GM15510 (cell line): Measurements from ENCODE around the gene CORO1C.

Experiments used
- POLR2A ChIP-seq: IDR thresholded peaks from 3 replicates; pipeline ENCODE4 v1.6.1; 2011; ENCODE audit warnings: borderline replicate concordance; ENCODE audit not compliant: insufficient read length; ENCODE audit errors: extremely low read depth

CORO1C gene

DNA sequence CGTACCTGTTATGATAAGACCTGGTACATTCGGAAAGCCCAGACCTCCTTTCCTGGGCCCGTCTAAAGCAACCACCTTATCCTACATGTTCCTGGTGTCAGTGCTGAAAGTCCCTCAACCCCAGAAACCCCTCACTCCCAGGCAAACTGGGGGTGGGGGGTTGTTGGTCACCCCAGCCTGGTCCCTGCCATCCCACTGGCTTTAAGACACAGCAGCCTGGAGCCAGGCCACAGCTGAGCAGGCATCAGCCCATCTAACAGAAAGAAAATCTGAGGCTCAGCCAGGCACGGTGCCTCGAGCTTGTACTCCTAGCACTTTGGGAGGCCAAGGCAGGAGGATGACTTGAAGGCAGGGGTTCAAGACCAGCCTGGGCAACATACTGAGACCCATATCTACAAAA lies 102.2 kb downstream of the CORO1C start:
- no peak for TF ChIP-seq POLR2A

DNA sequence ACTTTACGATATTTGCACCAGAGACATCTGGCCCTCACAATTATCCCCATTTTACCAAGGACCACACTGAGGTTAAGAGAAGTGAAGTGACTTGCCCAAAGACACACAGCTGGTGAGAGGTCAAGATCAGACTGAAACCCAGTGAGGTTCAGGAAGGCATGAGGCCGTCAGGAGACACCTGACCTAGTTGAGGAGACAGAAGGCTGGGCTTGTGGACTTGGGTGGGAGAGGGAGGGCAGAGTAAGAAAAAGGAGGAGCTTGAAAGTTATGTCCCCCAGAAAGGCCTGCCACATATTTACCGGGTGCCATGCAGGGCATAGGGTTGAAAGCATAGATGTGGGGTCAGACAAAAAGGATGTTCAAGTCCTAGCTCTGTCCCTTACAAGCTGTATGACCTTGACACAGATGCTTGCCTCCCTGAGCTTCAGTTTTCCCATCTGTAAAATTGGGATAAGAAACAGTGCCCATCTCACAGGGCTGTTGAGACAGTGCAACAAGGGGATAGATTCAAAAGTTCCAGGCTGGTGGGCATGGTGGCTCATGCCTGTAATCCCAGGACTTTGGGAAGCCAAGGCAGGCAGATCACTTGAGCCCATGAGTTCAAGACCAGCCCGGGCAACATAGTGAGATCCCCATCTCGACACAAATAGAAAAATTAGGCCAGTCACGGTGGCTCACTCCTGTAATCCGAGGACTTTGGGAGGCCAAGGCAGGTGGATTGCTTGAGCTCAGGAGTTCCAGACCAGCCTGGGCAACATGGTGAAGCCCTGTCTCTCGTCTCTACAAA lies 104.0 kb downstream of the CORO1C start:
- no peak for TF ChIP-seq POLR2A

DNA sequence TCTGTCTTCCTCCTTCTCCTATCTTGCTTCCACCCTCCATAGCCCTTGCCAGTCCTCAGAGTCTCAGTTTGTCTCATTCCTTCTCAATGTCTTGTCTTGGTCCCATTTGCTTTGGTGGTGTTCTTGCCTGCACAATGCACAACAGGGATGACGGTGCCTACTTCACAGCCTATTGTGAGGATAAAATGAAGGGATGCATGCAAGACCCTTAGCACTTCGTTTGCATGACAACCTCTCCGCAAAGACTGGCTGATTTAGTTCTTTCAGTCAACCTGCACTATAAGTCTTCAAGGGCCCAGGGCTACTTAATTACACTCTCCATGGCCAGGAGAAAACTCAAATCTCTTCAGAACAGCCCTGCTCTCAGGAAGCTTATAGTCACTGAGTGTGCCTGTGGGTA lies 106.1 kb downstream of the CORO1C start:
- no peak for TF ChIP-seq POLR2A

DNA sequence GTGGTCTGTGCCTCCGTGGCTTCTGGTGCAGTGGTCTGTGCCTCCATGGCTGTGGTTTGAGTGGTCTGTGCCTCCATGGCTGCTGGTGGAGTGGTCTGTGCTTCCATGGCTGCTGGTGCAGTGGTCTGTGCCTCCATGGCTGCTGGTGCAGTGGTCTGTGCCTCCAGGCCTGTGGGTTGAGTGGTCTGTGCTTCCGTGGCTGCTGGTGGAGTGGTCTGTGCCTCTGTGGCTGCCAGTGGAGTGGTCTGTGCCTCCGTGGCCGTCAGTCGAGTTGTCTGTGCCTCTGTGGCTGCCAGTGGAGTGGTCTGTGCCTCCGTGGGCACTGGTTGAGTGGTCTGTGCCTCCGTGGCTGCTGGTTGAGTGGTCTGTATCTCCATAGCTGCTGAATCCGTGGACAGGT lies 107.7 kb downstream of the CORO1C start:
- TF ChIP-seq POLR2A: no peak

DNA sequence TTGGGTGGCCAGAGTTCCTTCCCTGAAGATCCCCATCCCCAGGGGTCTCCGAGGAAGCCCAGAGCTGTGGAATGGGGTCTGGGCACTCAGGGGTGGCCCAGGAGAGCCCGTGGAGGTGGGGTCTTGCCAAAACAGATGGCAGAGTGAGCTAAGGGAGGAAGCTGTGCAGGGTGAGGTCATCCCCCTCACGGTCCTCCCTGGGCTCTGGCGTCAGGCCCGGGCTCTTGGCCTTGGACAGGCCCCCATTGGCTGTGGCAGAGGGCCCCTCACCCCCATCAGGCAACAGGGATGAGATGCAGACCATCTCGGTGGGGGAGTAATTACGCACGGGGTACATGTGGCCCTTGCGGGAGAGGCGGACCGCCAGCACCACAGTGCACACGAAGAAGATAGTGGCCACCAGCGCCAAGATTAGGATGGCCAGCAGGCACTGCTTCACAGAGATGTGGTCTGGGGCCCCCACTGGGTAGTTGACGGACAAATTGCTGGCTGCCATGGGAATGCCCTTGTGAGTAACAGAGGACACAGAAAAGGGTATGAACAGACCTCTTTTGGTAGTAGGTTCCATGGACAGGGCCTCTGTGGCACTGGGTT lies 108.3 kb downstream of the CORO1C start:
- no peak for TF ChIP-seq POLR2A

DNA sequence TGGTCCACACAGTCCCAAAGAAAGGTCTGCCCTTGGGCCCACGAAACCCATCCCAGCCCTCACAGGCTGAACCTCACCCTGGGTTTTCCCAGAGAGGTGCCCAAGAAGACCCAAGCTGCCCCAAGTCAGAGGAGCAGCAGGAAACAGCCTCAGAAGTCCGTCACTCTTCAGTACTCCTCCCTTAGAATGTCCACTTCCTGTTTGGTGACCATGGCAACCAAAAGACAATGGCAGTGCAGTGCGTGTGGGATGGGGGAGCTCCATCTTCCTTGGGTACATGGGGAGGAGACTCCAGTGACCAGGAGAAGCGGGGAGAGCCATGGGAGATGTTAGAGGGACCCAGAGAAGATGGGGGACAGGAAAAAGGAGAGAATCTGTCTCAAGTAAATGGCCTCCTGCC lies 108.9 kb downstream of the CORO1C start:
- TF ChIP-seq POLR2A: no peak

DNA sequence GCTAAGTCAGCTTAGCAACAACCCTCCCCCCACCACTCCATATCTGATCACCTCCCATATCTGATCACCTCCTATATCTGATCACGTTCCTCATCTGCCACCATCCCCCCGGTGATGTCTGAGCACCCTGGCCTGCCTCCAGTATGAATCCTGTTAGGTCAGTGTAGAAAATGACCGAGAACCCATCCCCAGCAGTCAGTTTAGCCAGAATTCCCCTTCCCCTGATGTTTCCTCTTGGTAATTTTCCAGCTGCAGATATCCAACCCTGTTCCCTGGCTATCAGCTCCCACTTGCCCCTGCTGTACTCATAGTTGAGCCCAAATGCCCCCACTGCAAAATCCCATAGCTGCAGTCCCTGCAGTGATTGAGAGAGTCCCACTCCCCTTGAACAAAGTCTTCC lies 110.2 kb downstream of the CORO1C start:
- no peak for TF ChIP-seq POLR2A

DNA sequence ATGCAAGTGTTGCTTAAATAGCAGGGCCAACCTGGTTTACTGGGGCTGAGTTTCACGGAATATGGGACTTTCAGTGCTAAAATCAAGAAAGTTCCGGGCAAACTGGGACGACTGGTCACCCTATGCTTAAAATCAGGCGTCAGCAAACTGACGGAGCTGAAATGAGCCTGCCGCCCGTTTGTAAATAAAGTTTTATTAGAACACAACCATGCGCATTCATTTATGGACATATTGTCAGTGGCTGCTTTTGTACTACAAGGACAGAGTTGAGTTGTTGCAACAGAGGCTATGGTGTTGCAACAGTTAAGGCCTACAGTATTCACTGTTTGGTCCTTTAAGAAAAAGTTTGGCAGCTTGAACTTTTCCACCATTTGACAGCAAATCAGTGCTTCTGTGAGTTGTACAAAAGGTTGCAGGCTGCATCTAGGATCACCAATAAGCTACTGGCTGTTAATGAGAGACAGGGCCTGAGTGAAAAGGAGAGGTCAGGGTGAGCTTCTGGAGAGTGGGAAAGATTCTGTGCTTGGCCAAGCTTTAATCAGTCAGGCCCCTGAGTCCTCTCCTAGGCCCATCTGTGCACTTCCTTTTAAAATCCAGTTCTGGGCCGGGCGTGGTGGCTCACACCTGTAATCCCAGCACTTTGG lies 111.0 kb downstream of the CORO1C start:
- no peak for TF ChIP-seq POLR2A

DNA sequence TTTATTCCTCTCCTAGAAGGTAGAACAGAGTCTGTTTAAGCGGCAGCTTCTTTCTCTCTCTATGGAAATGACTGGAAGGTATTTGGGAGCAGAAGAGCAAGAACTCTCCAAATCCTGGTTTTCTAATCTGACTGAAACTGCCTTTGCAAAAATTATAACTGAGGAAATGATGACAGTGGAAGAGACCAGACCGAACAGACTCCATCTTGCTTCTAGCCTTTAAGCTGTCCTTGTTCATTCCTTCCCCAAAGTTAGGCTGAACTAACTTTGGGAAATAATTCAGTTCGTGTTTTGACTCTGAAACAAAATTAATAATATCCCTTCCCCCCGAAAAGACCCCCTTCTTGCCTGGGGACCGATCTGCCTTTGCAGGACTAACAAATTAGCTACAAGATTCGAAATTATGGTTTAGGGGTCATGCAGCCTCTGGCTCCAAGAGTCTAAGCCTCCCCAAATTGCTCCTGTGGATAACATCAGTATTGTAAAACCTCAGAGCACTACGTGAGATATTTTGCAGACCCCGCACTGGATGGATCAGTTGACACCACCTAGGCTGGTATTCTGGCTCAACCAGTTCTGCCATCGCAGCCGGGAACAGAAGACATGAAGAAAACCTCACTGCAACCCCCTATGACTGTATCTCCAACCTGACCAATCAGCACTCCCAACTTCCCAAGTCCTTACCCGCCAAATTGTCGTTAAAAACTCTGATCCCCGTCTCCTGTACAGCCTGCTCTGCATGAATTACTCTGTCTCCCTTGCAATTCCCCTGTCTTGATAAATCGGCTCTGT lies 111.8 kb downstream of the CORO1C start:
- no peak for TF ChIP-seq POLR2A

DNA sequence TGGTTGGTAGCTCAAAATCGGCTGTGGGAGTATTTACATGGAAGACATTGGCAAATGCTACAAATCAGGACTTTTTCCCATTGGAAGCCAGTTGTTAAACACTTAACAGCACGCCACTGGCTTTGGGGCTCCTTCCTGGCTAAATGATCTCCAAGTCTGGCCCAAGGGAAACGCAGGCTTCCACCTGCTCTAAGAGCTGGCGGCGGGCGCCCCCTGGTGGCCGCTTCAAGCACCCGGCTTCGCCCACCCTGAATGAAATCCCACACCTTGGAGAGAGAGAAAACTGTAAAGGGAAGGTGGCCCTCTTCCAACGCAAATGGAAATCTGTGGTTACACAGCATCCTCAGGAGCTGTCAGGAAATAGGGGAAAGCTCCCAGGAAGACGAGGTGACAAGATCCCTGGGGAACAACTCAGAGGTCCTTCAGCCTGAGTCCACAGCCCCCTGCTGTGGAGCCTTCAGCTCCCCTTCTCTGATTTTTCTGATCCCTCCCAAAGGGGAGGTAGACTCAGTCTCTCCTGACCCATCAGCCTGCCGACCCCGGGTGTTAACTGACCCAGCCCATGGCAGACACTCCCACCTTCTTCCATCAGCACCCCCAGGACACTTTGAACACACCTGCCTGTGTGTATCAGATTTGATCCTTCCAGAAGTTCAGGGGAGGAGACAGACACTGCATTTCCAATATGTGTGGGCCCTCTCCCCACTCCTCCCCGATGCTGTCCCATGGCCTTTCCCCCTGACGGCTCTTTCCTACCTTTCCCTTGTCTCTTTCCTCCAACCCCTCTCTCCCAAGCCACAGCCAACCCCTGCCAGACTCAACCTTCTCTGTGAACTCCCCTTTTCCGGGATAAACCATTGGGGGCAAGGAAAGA lies 113.0 kb downstream of the CORO1C start:
- no peak for TF ChIP-seq POLR2A

DNA sequence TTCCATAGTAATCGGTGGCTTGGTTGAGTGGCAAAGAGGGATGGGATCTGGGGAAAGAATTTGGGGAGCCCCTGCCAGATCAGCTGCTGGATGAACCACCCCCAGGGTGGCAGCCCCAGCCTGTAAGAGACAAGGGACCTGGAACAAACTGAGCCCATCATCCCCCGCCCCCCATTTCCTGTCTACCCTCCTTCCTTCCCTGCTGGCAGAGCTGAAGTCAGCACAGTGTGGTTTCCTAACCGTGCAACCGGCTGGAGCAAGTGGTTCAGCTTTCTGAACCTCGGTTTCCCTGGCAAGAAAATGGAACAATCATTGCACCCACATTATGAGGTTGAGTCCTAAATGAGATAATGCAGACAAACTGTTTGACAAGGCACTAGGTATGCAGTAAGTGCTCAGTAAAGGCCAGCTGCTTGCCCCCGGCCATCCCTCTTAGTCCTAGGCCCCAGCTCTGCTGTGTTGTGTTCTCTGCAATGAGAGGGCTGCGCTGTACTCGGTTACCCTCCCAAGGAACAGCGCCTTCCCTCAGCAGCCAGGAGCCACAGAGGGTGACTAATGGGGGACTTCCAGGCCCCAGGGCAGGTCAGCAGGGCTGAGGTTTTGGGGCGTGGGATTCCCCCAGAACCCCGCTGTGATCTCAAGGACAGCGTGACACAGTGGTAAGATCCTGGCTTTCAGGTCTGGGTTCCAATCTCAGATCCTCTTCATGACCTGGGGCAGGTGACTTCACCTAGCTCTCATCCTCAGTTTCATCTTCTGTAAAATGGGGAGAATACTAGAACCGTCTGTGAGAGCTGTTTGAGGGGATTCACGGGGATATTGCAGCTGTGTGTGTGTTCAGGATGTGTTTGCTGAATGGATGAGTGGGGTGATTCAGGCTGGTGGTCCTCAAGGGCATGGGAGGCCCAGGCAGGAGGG lies 114.1 kb downstream of the CORO1C start:
- TF ChIP-seq POLR2A: no peak

DNA sequence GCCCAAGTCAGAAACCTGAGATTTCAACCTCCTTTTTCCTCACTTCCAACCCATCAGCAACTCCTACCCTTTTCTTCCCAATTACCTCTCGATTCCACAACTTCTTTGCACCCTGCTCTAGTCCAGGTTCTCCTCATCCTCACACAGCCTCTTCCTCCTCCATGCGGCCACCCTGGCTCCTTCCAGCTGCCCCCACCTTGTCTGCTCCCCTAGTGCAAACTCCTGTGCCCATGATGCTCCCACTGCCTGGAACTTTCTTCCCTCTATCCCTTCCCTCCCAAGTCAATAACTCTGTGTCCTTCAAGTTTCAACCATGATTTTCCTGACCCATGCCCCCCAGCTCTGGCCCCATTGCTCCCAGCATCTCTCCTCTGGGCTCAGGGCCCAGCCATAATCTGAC lies 115.0 kb downstream of the CORO1C start:
- TF ChIP-seq POLR2A: no peak

DNA sequence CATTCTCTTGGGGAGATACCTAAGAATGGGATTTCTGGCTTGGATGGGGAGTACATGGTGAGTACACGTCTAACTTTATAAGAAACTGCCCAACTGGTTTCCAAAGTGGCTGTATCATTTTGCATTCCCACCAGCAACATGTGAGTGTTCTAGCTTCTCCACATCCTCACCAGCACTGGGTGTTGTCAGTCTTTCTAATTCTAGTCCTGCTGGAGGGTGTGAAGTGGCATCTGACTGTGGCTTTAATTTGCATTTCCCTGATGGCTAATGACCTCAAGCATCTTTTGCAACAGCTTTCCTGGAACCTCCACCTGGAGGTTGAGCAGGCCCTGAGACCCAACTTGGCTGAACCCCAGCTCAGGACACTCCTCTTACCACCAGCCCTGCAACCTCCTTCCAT lies 115.4 kb downstream of the CORO1C start:
- TF ChIP-seq POLR2A: no peak
